Left ventricle myocardium inferior (tissue), 1 donor: ENCODE results near the gene KDM2B. TPM values are rescaled to one million over a fixed set of nuclear protein-coding genes. Genes with fewer than 3 reads are reported as not detected.

Experiments used
- DNase-seq: peaks from one replicate; pipeline ENCODE4 v3.0.0-alpha.2; 2020
- H3K27ac ChIP-seq: fragments of 200-600 bp; replicated peaks from 2 replicates; pipeline ENCODE4 v1.8.0; 2021
- H3K27me3 ChIP-seq: fragments of 200-600 bp; 2 replicates; pipeline ENCODE4 v1.8.0; 2021; ENCODE audit warnings: low read depth
- H3K36me3 ChIP-seq: fragments of 200-600 bp; 2 replicates; pipeline ENCODE4 v1.8.0; 2021
- H3K4me1 ChIP-seq: fragments of 200-600 bp; 2 replicates; pipeline ENCODE4 v1.8.0; 2021
- H3K4me3 ChIP-seq: fragments of 200-600 bp; 2 replicates; pipeline ENCODE4 v1.8.0; 2021; ENCODE audit warnings: mild to moderate bottlenecking, moderate library complexity
- H3K9me3 ChIP-seq: fragments of 200-600 bp; replicated peaks from 2 replicates; pipeline ENCODE4 v1.8.0; 2021
- intact Hi-C: fragments of 100-400 bp; cut with micrococcal nuclease; formaldehyde crosslinking; loops from one replicate; pipeline ENCODE4 v1.11.0; 2022
- total RNA-seq: library from RNA; stranded (reverse); fragmentation: NEBNext Ultra II Directional; extraction: Animal tissue kit (Norgen Biotek cat#: 25700); gene quantifications from one replicate; pipeline ENCODE4 v1.2.1, GENCODE V29; 2021
- TF ChIP-seq, protein P1 (sequence below): fragments of 200-600 bp; IDR thresholded peaks from 2 replicates; pipeline ENCODE4 v1.8.0; 2021; ENCODE audit warnings: antibody characterized with exemption, mild to moderate bottlenecking, borderline replicate concordance
- donor health status: DM: no; HTN: yes; CAD: no; lungs with severe emphysema.

The KDM2B gene
- total RNA-seq, 1 donor from 2014 or later: 13.0 TPM

DNA sequence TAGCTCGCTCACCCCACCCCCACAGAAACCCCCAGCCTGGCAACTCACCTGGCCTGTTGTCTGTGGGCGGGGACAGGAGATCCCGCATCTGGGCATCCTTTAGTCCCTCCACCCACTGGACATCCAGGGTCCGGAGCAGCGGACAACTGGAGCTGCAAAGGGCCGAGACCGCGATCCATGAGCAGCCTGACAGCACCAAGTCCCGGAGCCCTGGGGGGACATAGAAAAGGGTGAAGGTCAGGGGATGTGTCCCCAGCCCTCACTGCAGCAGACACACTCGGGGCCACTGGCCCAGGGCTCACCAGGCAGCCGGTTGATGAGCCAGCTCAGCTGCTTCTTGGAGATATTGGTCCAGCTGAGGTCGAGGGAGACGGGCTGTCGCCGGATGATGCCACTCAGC, 140.1 kb downstream of the KDM2B start:
- TF ChIP-seq, protein P1, sequence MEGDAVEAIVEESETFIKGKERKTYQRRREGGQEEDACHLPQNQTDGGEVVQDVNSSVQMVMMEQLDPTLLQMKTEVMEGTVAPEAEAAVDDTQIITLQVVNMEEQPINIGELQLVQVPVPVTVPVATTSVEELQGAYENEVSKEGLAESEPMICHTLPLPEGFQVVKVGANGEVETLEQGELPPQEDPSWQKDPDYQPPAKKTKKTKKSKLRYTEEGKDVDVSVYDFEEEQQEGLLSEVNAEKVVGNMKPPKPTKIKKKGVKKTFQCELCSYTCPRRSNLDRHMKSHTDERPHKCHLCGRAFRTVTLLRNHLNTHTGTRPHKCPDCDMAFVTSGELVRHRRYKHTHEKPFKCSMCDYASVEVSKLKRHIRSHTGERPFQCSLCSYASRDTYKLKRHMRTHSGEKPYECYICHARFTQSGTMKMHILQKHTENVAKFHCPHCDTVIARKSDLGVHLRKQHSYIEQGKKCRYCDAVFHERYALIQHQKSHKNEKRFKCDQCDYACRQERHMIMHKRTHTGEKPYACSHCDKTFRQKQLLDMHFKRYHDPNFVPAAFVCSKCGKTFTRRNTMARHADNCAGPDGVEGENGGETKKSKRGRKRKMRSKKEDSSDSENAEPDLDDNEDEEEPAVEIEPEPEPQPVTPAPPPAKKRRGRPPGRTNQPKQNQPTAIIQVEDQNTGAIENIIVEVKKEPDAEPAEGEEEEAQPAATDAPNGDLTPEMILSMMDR: no peak
- no peak for DNase-seq
- Histone ChIP-seq H3K27me3 (no peaks in the 10 kb centered on the region), H3K4me1 (peaks cover 9% of the 10 kb centered on the region), H3K4me3 (no peak overlapping the region), H3K27ac (no peak overlapping the region), H3K9me3 (no peaks in the 10 kb centered on the region), H3K36me3 (peaks cover 72% of the 10 kb centered on the region)
- intact Hi-C loops: loop anchor here (10.0 kb wide), 1 partner anchor 106 kb away; no protein-coding TSS in a partner anchor

DNA sequence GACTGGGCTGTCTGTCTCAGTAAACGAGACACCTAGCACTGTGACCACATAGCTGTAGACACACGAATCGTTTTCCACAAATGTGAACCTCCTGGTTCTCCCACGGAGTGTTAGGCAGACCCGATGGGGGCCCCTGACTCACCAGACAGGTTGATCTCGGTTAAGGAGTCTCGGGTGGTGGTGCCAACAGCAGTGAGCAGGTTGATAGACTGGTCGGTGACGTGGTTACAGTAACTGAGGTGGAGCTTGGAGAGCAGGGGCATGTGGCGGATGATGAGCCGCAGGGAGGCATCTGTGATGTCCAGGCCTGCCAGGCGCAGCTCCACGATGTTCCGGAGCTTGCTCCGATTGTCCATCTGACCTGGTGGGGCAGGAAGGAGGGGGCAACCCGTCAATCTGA, 141.1 kb downstream of the KDM2B start:
- H3K36me3 ChIP-seq: peaks cover 78% of the 10 kb centered on the region
- H3K27ac ChIP-seq: no peak overlapping the region
- peaks cover 9% of the 10 kb centered on the region for H3K4me1 ChIP-seq
- no peaks in the 10 kb centered on the region for H3K27me3 ChIP-seq
- no peak overlapping the region for H3K4me3 ChIP-seq
- no peaks in the 10 kb centered on the region for H3K9me3 ChIP-seq
- TF ChIP-seq, protein P1: no peak
- intact Hi-C loops: loop anchor here (10.0 kb wide), 1 partner anchor 105 kb away; no protein-coding TSS in a partner anchor
- no peak for DNase-seq

DNA sequence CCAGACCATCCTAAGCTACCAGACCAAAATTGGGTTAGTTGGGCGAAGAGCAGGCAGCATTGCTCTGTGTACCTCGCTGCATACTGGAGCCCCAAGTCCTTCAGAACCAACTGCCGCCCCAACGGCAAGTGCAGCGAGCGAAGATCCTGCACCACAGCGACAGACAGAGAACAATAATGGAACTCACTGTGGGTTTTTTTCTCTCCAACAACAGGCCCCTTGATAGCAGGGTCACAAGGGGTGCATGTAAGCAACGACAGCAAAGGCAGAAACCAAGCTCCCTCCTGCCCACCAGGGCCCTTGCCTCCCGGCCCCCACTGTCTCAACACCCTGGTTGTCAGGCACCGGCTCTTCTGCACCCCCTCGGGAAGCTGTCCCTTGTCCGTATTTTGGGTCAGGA, 141.9 kb downstream of the KDM2B start:
- TF ChIP-seq, protein P1: no peak
- intact Hi-C loops: no loop called here
- no peak for DNase-seq
- Histone ChIP-seq H3K4me1 (peaks cover 9% of the 10 kb centered on the region), H3K27me3 (no peaks in the 10 kb centered on the region), H3K9me3 (no peaks in the 10 kb centered on the region), H3K27ac (no peak overlapping the region), H3K4me3 (no peak overlapping the region), H3K36me3 (peaks cover 82% of the 10 kb centered on the region)

DNA sequence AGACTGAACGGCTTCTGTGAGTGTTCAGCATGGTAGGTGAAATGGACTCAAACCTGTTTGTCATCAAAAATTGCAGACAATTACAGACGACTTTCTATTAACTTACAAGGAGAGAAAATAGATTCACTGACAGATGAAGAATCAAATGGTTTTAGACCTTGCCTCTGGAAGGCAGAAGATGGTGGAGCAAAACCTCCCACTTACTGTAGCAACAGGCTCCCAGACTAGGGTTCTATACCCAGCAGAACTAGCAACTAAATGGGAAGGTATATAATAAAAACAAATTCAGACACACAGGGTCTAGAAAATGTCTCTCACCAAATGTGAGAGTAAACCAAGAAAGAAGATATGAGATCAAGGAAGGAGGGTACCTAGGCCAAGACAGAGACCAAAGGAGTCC, 144.1 kb downstream of the KDM2B start:
- DNase-seq: no peak
- Histone ChIP-seq H3K27ac (no peak overlapping the region), H3K4me3 (no peak overlapping the region), H3K36me3 (peaks cover 77% of the 10 kb centered on the region), H3K4me1 (no peaks in the 10 kb centered on the region), H3K9me3 (no peaks in the 10 kb centered on the region), H3K27me3 (no peaks in the 10 kb centered on the region)
- TF ChIP-seq, protein P1: no peak
- intact Hi-C loops: no loop called here

DNA sequence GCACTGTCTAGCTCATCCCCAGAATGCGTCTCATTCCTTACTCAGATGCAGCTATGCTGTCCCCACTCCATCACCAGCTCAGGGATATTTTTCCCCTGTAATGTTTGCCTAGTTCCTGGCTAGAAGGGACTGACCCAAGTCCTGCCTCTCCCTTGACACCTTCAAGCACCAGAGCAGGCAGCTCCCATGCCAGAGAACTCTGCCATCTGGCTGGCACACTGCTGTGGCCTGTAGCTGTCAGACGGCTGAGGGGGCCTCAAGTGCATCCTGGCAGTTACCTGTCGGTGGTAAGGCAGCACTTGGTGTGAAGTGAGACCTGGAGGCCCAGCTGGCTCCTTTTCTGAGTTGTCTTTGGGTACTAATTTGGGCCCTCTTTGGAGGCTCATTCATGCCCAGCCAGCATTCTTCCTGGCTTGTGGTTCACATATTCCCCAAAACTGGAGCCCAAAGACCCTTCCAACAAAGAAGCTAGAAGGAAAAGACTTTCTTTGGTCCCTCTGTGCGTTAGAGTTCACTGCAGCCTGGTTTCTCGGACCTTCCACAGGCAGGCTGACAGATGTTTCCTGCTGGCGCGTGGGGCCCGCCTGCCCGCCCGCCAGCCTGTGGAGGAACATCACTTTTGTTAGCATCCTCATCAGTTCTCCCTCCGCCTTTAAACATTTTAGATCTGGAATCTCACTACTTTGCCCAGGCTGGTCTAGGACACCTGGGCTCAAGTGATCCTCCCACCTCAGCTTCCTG, 147.9 kb downstream of the KDM2B start:
- TF ChIP-seq, protein P1: no peak
- H3K4me1 ChIP-seq: no peaks in the 10 kb centered on the region
- no peak for DNase-seq
- peaks cover 77% of the 10 kb centered on the region for H3K36me3 ChIP-seq
- no peaks in the 10 kb centered on the region for H3K27me3 ChIP-seq
- H3K27ac ChIP-seq: no peak overlapping the region
- intact Hi-C loops: no loop called here
- H3K9me3 ChIP-seq: no peaks in the 10 kb centered on the region
- H3K4me3 ChIP-seq: no peak overlapping the region
